ENCODE results near the gene ZP2.

ZP2 gene

GRCh38 chr16:21226749-21227148 is 15.4 kb upstream of the ZP2 start:
- peaks cover 7% of the 10 kb centered on the region for H3K27me3 ChIP-seq (ENCODE audit: insufficient read depth, low read length, poor library complexity, severe bottlenecking)
- H4K20me1 ChIP-seq (ENCODE audit: insufficient read depth, low read length, poor library complexity, severe bottlenecking), result no peaks in the 10 kb centered on the region
- no peaks in the 10 kb centered on the region for H3K4me1 ChIP-seq (ENCODE audit: insufficient read depth, low read length, poor library complexity, severe bottlenecking)
- H3K9me3 ChIP-seq (ENCODE audit: insufficient read depth, low read depth, low read length), result no peaks in the 10 kb centered on the region
- no peaks in the 10 kb centered on the region for H3F3A ChIP-seq (ENCODE audit: low read depth)
- H3K4me3 ChIP-seq (ENCODE audit: low read length, poor library complexity, severe bottlenecking), result no peak overlapping the region
- H3K9me2 ChIP-seq (replicated peaks; ENCODE audit: low read depth, low read length), result no peaks in the 10 kb centered on the region
- H2AFZ ChIP-seq (ENCODE audit: low read length), result no peak overlapping the region
- H3K36me3 ChIP-seq (ENCODE audit: insufficient read depth, low read length), result no peaks in the 10 kb centered on the region
- TF ChIP-seq CTCF (conservative IDR thresholded peaks at IDR 0.05; ENCODE audit: low read length) (no peak), EZH2phosphoT487 (IDR thresholded peaks at IDR 0.05; ENCODE audit: borderline replicate concordance) (no peak)
- no peak overlapping the region for H3K4me2 ChIP-seq (ENCODE audit: low read depth, low read length, poor library complexity, severe bottlenecking)
- H3K79me2 ChIP-seq (ENCODE audit: insufficient read depth, low read length), result no peaks in the 10 kb centered on the region
- no peak overlapping the region for H3K9ac ChIP-seq (ENCODE audit: low read depth, low read length, poor library complexity, severe bottlenecking)

- H3K9me3 ChIP-seq (ENCODE audit: insufficient read depth, low read depth, low read length), result no peaks in the 10 kb centered on the region
- H3K79me2 ChIP-seq (ENCODE audit: insufficient read depth, low read length), result no peaks in the 10 kb centered on the region
- no peaks in the 10 kb centered on the region for H3K36me3 ChIP-seq (ENCODE audit: insufficient read depth, low read length)
- H3K4me3 ChIP-seq (ENCODE audit: low read length, poor library complexity, severe bottlenecking), result no peak overlapping the region
- no peak overlapping the region for H2AFZ ChIP-seq (ENCODE audit: low read length)
- peaks cover 7% of the 10 kb centered on the region for H3K27me3 ChIP-seq (ENCODE audit: insufficient read depth, low read length, poor library complexity, severe bottlenecking)
- no peak overlapping the region for H3K9ac ChIP-seq (ENCODE audit: low read depth, low read length, poor library complexity, severe bottlenecking)
- H3K4me1 ChIP-seq (ENCODE audit: insufficient read depth, low read length, poor library complexity, severe bottlenecking), result no peaks in the 10 kb centered on the region
- H3F3A ChIP-seq (ENCODE audit: low read depth), result no peaks in the 10 kb centered on the region
- no peaks in the 10 kb centered on the region for H3K9me2 ChIP-seq (replicated peaks; ENCODE audit: low read depth, low read length)
- H4K20me1 ChIP-seq (ENCODE audit: insufficient read depth, low read length, poor library complexity, severe bottlenecking), result no peaks in the 10 kb centered on the region
- no peak for TF ChIP-seq EZH2phosphoT487 (IDR thresholded peaks at IDR 0.05; ENCODE audit: borderline replicate concordance)
- TF ChIP-seq CTCF (conservative IDR thresholded peaks at IDR 0.05; ENCODE audit: low read length), result no peak
- no peak overlapping the region for H3K4me2 ChIP-seq (ENCODE audit: low read depth, low read length, poor library complexity, severe bottlenecking)
These were observed 13.4 kb upstream of the ZP2 start for GRCh38 chr16:21224800-21225199.

- Histone ChIP-seq H3K4me1 (ENCODE audit: insufficient read depth, low read length, poor library complexity, severe bottlenecking) (no peaks in the 10 kb centered on the region), H4K20me1 (ENCODE audit: insufficient read depth, low read length, poor library complexity, severe bottlenecking) (no peaks in the 10 kb centered on the region), H3K9ac (ENCODE audit: low read depth, low read length, poor library complexity, severe bottlenecking) (no peak overlapping the region), H3K27me3 (ENCODE audit: insufficient read depth, low read length, poor library complexity, severe bottlenecking) (peaks cover 7% of the 10 kb centered on the region), H3K4me3 (ENCODE audit: low read length, poor library complexity, severe bottlenecking) (no peak overlapping the region), H2AFZ (ENCODE audit: low read length) (no peak overlapping the region), H3K9me3 (ENCODE audit: insufficient read depth, low read depth, low read length) (no peaks in the 10 kb centered on the region), H3K4me2 (ENCODE audit: low read depth, low read length, poor library complexity, severe bottlenecking) (no peak overlapping the region), H3K9me2 (replicated peaks; ENCODE audit: low read depth, low read length) (no peaks in the 10 kb centered on the region), H3K79me2 (ENCODE audit: insufficient read depth, low read length) (no peaks in the 10 kb centered on the region), H3K36me3 (ENCODE audit: insufficient read depth, low read length) (no peaks in the 10 kb centered on the region), H3F3A (ENCODE audit: low read depth) (no peaks in the 10 kb centered on the region)
- no peak for TF ChIP-seq EZH2phosphoT487 (IDR thresholded peaks at IDR 0.05; ENCODE audit: borderline replicate concordance)
- TF ChIP-seq CTCF (conservative IDR thresholded peaks at IDR 0.05; ENCODE audit: low read length), result no peak
These were observed 12.4 kb upstream of the ZP2 start for GRCh38 chr16:21223787-21224186.
